Neural crest cell (in vitro differentiated cells): ENCODE data around the gene FAM9C. TPM values are rescaled to one million over a fixed set of nuclear protein-coding genes. Genes with fewer than 3 reads are reported as not detected.
"Not testable (repeated sequence)": the region's sequence is repeated elsewhere in the genome, so short reads cannot be mapped to it uniquely, and the experiment has no call there.

Experiments
- DNase-seq: peaks from one replicate; pipeline ENCODE4 v3.0.0; 2021; ENCODE audit warnings: low read depth, mixed read lengths, low spot score
- H3K27ac Mint-ChIP-seq: one replicate; pipeline ENCODE4 v1.8.0; 2021; ENCODE audit warnings: mild to moderate bottlenecking, mixed read lengths; ENCODE audit not compliant: unreplicated experiment
- H3K27me3 Mint-ChIP-seq: 2 replicates; pipeline ENCODE4 v1.8.0; 2021; ENCODE audit warnings: low read depth, mild to moderate bottlenecking, mixed read lengths
- H3K36me3 Mint-ChIP-seq: 2 replicates; pipeline ENCODE4 v1.8.0; 2021; ENCODE audit warnings: low read depth, mild to moderate bottlenecking, mixed read lengths
- H3K4me1 Mint-ChIP-seq: 2 replicates; pipeline ENCODE4 v1.8.0; 2021; ENCODE audit warnings: mixed read lengths
- H3K4me3 Mint-ChIP-seq: one replicate; pipeline ENCODE4 v1.8.0; 2021; ENCODE audit warnings: mild to moderate bottlenecking, mixed read lengths
- H3K9me3 Mint-ChIP-seq: 2 replicates; pipeline ENCODE4 v1.8.0; 2021; ENCODE audit warnings: mixed read lengths
- CTCF ChIP-seq: fragments of 200-600 bp; sonication (generic); conservative IDR thresholded peaks from 2 replicates; pipeline ENCODE4 v1.5.0; 2021; ENCODE audit warnings: antibody characterized with exemption, mild to moderate bottlenecking
- total RNA-seq: library from RNA; stranded (reverse); gene quantifications from 2 replicates; pipeline ENCODE4 v1.2.1, GENCODE V29; 2021

Gene FAM9C
- total RNA-seq, 1 donor from 2014 or later, result 0.07 TPM

GRCh38 chrX:13022926-13023325, 21.5 kb downstream of the FAM9C start:
- Mint-ChIP-seq H3K27ac (no peak overlapping the region), H3K36me3 (peaks cover 4% of the 10 kb centered on the region), H3K4me3 (no peak overlapping the region), H3K9me3 (peaks cover under 1% of the 10 kb centered on the region), H3K27me3 (no peaks in the 10 kb centered on the region), H3K4me1 (peaks cover 33% of the 10 kb centered on the region)
- no peak for TF ChIP-seq CTCF
- no peak for DNase-seq

DNA sequence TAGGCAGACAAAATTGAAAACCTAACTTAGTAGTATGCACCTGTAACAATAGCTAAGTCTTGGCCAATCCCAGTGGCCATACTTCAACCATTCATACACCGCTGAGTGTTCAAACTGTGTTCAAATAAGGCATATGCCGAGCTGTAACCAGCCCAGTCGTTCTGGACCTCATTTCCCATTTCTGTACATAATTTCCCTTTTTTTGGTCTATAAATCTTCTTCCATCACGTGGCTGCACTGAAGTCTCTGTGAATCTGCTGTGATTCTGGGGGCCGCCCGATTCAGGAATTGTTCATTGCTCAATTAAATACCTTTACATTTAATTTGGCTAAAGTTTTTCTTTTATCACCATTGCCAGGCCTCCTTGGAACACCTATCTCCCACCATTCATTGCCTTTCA, 27.7 kb downstream of the FAM9C start:
- DNase-seq, H3K27me3 Mint-ChIP-seq, H3K4me3 Mint-ChIP-seq, H3K36me3 Mint-ChIP-seq, H3K27ac Mint-ChIP-seq, H3K9me3 Mint-ChIP-seq: not testable (repeated sequence)
- H3K4me1 Mint-ChIP-seq, result peaks cover 37% of the 10 kb centered on the region

DNA sequence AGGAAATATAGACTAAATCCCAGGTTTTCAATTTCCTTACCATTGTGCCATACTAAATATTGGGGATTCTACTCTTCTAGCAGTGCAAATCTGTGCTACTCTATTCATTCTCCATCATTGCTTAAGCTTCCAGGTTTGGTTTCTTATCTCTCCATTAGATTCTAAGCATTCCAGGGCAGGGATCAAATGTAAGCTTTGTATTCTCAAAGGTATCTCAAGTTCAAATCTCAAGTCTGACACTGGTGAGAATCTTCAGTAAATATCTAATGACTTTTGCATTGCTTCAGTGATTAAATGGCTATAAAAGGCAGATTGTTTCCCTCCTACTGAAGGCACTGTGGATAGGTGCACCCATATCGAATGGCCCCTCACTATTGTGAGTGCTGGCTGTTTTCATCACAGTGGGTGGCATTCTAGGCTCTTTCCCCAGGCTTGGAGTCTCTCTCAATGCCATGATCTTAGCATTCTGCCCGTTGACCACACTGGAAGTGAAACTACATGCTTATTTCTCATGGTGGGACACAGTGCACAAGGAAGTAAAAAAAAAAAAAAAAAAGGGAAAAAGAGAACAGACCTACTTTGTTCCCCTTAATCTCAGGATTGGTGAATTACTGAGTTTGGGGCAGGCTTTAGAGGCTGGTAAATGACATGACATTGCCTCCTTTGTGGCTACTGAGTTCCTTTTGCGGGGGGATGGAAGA, 28.7 kb downstream of the FAM9C start:
- TF ChIP-seq CTCF, result no peak
- no peak for DNase-seq
- Mint-ChIP-seq H3K4me3 (no peak overlapping the region), H3K27ac (no peak overlapping the region), H3K9me3 (peaks cover 6% of the 10 kb centered on the region), H3K27me3 (no peaks in the 10 kb centered on the region), H3K36me3 (no peaks in the 10 kb centered on the region), H3K4me1 (peaks cover 35% of the 10 kb centered on the region)

- Mint-ChIP-seq H3K27me3 (no peaks in the 10 kb centered on the region), H3K36me3 (no peaks in the 10 kb centered on the region), H3K4me3 (no peak overlapping the region), H3K4me1 (peaks cover 31% of the 10 kb centered on the region), H3K9me3 (peaks cover 9% of the 10 kb centered on the region), H3K27ac (no peak overlapping the region)
- TF ChIP-seq CTCF, result no peak
- no peak for DNase-seq
These were observed 30.0 kb downstream of the FAM9C start for GRCh38 chrX:13014111-13015096.

DNA sequence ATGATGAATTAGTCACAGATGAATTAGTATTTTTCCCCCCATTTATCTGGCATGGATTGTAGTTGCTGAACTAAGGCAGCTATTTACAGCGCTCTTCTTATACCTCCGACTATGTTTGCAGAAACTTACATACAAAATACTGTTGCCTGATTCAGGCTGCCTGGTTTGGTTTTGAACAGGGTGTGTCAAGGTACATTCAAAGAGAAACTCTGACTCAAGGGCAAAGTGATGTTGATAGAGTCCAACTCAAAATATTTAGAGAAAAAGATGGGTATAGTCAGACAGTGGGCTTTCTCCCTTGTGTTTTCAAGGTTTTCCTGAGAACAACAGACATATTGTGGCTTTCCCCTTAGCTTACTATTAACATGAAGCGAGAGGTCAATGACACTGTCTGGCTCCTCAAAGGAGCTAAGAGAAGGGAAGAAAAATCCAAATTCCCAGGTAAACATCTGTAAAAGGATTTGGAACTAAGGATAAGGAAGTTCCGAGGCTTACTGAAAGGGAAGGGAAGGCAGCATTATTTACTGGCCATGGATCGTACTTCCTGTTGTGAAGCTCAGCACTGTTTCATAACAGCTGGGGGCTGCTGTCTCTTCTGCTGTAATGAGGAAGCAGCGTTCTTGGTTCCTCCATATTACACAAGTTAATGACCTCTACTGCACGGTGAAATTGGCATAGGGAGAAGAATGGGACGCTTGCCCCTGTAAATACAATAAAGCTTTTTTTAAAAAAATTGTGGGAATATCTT, 30.9 kb downstream of the FAM9C start:
- Mint-ChIP-seq H3K36me3 (no peaks in the 10 kb centered on the region), H3K4me3 (no peak overlapping the region), H3K27ac (no peak overlapping the region), H3K27me3 (no peaks in the 10 kb centered on the region), H3K9me3 (peaks cover 9% of the 10 kb centered on the region), H3K4me1 (peaks cover 31% of the 10 kb centered on the region)
- DNase-seq, result no peak
- TF ChIP-seq CTCF, result no peak
